B cell (primary cell): ENCODE data around the gene ORC5. TPM values are rescaled to one million over a fixed set of nuclear protein-coding genes. Genes with fewer than 3 reads are reported as not detected.

ENCODE experiments used
- ATAC-seq: fragments of 200-7000 bp; cut with Tn5 transposase; one replicate; pipeline ENCODE4 v1.10.0; 2021; ENCODE audit warnings: low read depth, mild to moderate bottlenecking, moderate number of reproducible peaks, moderate library complexity
- CTCF ChIA-PET: fragments of 350-600 bp; sonication (Branson Sonifier 250); formaldehyde crosslinking; loops from one replicate; lab custom pipeline; 2021; ENCODE audit warnings: antibody characterized with exemption, inconsistent platforms; lab: Charles Lee
- POLR2A ChIA-PET: fragments of 350-600 bp; sonication (Branson Sonifier 250); formaldehyde crosslinking; loops from one replicate; lab custom pipeline; 2021; ENCODE audit warnings: antibody characterized with exemption; lab: Charles Lee
- DNase-seq: peaks from one replicate; pipeline ENCODE4 v3.0.0; 2013
- H2AFZ ChIP-seq: 2 replicates; pipeline ENCODE4 v1.6.1; 2012; ENCODE audit warnings: mild to moderate bottlenecking, low read depth, low read length; ENCODE audit not compliant: insufficient read depth, poor library complexity, severe bottlenecking
- H3K27ac ChIP-seq, 2 donors: 1 replicate in 1 of 2; 2 replicates in 1 of 2; pipeline ENCODE4 v1.5.1; 2012 to 2013; ENCODE audit warnings: low read length in 2 of 2, mild to moderate bottlenecking in 2 of 2, moderate library complexity in 1 of 2
- H3K27me3 ChIP-seq, 4 experiments: fragments of 200-600 bp in 1 of 4; sonication (generic) in 1 of 4; replicated peaks in 1 of 4; 1 replicate in 2 of 4; 2 replicates in 2 of 4; pipeline versions ENCODE4 v1.6.1 to v1.7.0; 2013 to 2016; ENCODE audit warnings: low read length in 3 of 4, mild to moderate bottlenecking in 2 of 4, mixed read lengths in 1 of 4, moderate library complexity in 1 of 4; ENCODE audit not compliant: insufficient read depth in 4 of 4, control insufficient read depth in 3 of 4; ENCODE audit errors: control extremely low read depth in 1 of 4
- H3K36me3 ChIP-seq, 2 experiments: replicated peaks in 1 of 2; 1 replicate in 1 of 2; 2 replicates in 1 of 2; pipeline versions ENCODE4 v1.6.1 to v1.7.1; 2013; ENCODE audit warnings: low read length in 1 of 2; ENCODE audit not compliant: insufficient read depth in 2 of 2, control insufficient read depth in 1 of 2; ENCODE audit errors: control extremely low read depth in 1 of 2, extremely low read depth in 1 of 2
- H3K4me1 ChIP-seq, 2 donors: fragments of 200-600 bp in 1 of 2; sonication (generic) in 1 of 2; 1 replicate in 1 of 2; 2 replicates in 1 of 2; pipeline versions ENCODE4 v1.5.1 to v1.6.1; 2013 to 2017; ENCODE audit warnings: low read length in 2 of 2; ENCODE audit not compliant: control insufficient read depth in 2 of 2, insufficient read depth in 2 of 2
- H3K4me2 ChIP-seq: replicated peaks from 2 replicates; pipeline ENCODE3; 2012; ENCODE audit warnings: mild to moderate bottlenecking, low read depth, low read length; ENCODE audit not compliant: poor library complexity, severe bottlenecking
- H3K4me3 ChIP-seq, 5 experiments: fragments of 200-600 bp in 1 of 5; sonication (generic) in 1 of 5; 1 replicate in 3 of 5; 2 replicates in 2 of 5; pipeline versions ENCODE4 v1.5.1 to v1.7.0; 2011 to 2016; ENCODE audit warnings: low read length in 4 of 5, mild to moderate bottlenecking in 4 of 5, low read depth in 2 of 5, control low read depth in 1 of 5, moderate library complexity in 1 of 5; ENCODE audit not compliant: insufficient read depth in 1 of 5; ENCODE audit errors: control extremely low read depth in 1 of 5, extremely low read depth in 1 of 5
- H3K79me2 ChIP-seq: fragments of 200-600 bp; sonication (generic); one replicate; pipeline ENCODE4 v1.6.0; 2016; ENCODE audit warnings: low read length; ENCODE audit not compliant: control insufficient read depth, insufficient read depth
- H3K9ac ChIP-seq: fragments of 200-600 bp; sonication (generic); 2 replicates; pipeline ENCODE4 v1.6.1; 2017; ENCODE audit warnings: mild to moderate bottlenecking, low read length, moderate library complexity
- H3K9me3 ChIP-seq, 3 donors: one replicate each; pipeline versions ENCODE4 v1.6.1 to v1.7.1; 2013; ENCODE audit warnings: low read length in 2 of 3; ENCODE audit not compliant: control insufficient read depth in 2 of 3, insufficient read depth in 1 of 3; ENCODE audit errors: control extremely low read depth in 1 of 3
- H4K20me1 ChIP-seq: 2 replicates; pipeline ENCODE4 v1.6.0; 2012; ENCODE audit warnings: mild to moderate bottlenecking, low read length; ENCODE audit not compliant: insufficient read depth, control insufficient read depth, poor library complexity, severe bottlenecking
- H3K27ac Mint-ChIP-seq: one replicate; pipeline ENCODE4 v1.8.0; 2021; ENCODE audit warnings: mixed read lengths
- H3K27me3 Mint-ChIP-seq: one replicate; pipeline ENCODE4 v1.8.0; 2021; ENCODE audit warnings: mixed read lengths
- H3K4me1 Mint-ChIP-seq: one replicate; pipeline ENCODE4 v1.8.0; 2021; ENCODE audit warnings: mixed read lengths
- H3K4me3 Mint-ChIP-seq: one replicate; pipeline ENCODE4 v1.8.0; 2021; ENCODE audit warnings: mixed read lengths
- H3K9me3 Mint-ChIP-seq: one replicate; pipeline ENCODE4 v1.8.0; 2022; ENCODE audit warnings: mixed read lengths; ENCODE audit not compliant: insufficient read depth
- EZH2 ChIP-seq: IDR thresholded peaks from 2 replicates; pipeline ENCODE4 v1.6.1; 2012; ENCODE audit warnings: borderline replicate concordance, low read depth, mild to moderate bottlenecking, moderate library complexity, low read length; ENCODE audit not compliant: insufficient read depth, poor library complexity, severe bottlenecking
- WGBS: methylation state at CpG from one replicate; pipeline ENCODE4 v1.1.5; 2013; ENCODE audit warnings: missing lambda C conversion rate; ENCODE audit not compliant: insufficient coverage; 5-methylcytosine and 5-hydroxymethylcytosine counted together
- intact Hi-C: fragments of 100-400 bp; cut with micrococcal nuclease; formaldehyde crosslinking; loops from one replicate; pipeline ENCODE4 v1.10.0; 2022
- polyA plus RNA-seq: library from polyadenylated mRNA; depleted of rRNA; stranded (reverse); fragments of >200 nt; gene quantifications from 2 replicates; pipeline ENCODE4 v1.2.3, GENCODE V29; 2012
- total RNA-seq, 2 donors: library from RNA; stranded (reverse); fragments of 120-200 nt in 1 of 2; gene quantifications; 1 replicate in 1 of 2; 2 replicates in 1 of 2; pipeline versions ENCODE4 v1.2.3 to v1.2.4, GENCODE V29; 2013 to 2022
- TF ChIP-seq, protein P1 (sequence below): fragments of 200-600 bp; IDR thresholded peaks from one replicate; pipeline ENCODE4 v1.8.0; 2022; ENCODE audit warnings: antibody characterized with exemption, mild to moderate bottlenecking

Gene ORC5
- total and polyA plus RNA-seq, 2 donors (not counting 1 experiment from before 2014, with no cell fraction given): 6.8 to 20.2 TPM

DNA sequence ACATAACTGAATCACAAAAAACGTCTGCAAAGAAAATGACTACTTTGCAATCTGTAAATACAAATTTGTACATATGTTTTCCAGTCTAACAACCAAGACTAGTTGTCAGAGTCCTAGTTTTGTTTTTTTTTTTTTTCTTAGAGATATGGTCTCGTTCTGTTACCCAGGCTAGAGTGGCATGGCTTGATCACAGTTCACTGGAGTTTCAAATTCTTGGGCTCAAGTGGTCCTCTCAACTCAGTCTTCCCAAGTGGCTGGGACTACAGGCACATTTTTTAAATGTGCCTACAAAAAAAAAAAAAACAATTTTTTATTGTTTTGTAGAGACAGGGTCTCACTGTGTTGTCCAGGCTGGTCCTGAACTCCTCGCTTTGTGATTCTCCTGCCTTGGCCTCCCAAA lies 70.8 kb downstream of the ORC5 start:
- ATAC-seq: no peak
- Histone ChIP-seq H2AFZ (no peak overlapping the region), H3K79me2 (no peaks in the 10 kb centered on the region), H4K20me1 (no peaks in the 10 kb centered on the region), H3K36me3 (peaks cover 17 to 45% of the 10 kb centered on the region in 2 experiments), H3K4me2 (no peak overlapping the region), H3K4me3 (no peak overlapping the region), H3K9ac (no peak overlapping the region), H3K9me3 (no peaks in the 10 kb centered on the region), H3K4me1 (no peaks in the 10 kb centered on the region), H3K27me3 (no peaks in the 10 kb centered on the region), H3K27ac (no peak overlapping the region)
- no peaks in the 10 kb centered on the region for H3K27me3 Mint-ChIP-seq
- ChIA-PET POLR2A (no interaction called here), CTCF (no interaction called here)
- TF ChIP-seq, protein P1, sequence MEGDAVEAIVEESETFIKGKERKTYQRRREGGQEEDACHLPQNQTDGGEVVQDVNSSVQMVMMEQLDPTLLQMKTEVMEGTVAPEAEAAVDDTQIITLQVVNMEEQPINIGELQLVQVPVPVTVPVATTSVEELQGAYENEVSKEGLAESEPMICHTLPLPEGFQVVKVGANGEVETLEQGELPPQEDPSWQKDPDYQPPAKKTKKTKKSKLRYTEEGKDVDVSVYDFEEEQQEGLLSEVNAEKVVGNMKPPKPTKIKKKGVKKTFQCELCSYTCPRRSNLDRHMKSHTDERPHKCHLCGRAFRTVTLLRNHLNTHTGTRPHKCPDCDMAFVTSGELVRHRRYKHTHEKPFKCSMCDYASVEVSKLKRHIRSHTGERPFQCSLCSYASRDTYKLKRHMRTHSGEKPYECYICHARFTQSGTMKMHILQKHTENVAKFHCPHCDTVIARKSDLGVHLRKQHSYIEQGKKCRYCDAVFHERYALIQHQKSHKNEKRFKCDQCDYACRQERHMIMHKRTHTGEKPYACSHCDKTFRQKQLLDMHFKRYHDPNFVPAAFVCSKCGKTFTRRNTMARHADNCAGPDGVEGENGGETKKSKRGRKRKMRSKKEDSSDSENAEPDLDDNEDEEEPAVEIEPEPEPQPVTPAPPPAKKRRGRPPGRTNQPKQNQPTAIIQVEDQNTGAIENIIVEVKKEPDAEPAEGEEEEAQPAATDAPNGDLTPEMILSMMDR: no peak
- TF ChIP-seq EZH2: no peak
- H3K4me3 Mint-ChIP-seq: no peak overlapping the region
- 100% methylated on average over 1 of the region's 3 CpGs for WGBS
- DNase-seq: no peak
- intact Hi-C loops: no loop called here
- no peaks in the 10 kb centered on the region for H3K4me1 Mint-ChIP-seq
- no peak overlapping the region for H3K27ac Mint-ChIP-seq
- no peaks in the 10 kb centered on the region for H3K9me3 Mint-ChIP-seq

DNA sequence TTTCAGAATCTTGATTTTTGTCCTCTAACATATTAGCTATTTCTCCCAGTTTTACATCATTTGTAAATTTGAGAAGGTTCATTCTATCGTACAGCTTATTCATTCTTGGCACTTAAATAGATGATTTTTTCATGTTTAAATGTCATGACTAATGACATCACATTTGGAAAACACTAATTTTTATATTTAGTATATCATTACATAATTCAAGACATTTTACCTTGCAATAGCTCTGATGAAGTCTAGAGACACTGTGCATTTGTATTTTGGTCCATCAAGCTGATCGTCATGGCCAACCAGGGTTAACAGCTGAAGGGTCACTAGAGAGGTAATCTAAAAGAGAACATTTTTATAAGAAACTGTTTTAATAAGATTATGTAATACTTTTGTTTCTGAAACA lies 71.3 kb downstream of the ORC5 start:
- no peaks in the 10 kb centered on the region for H3K4me1 Mint-ChIP-seq
- ChIA-PET POLR2A (no interaction called here), CTCF (interaction anchor here (1.3 kb wide), 1 partner anchor 17 kb away, joined by 3 read pairs; no protein-coding TSS in a partner anchor)
- TF ChIP-seq, protein P1: no peak
- TF ChIP-seq EZH2: no peak
- no peak overlapping the region for H3K27ac Mint-ChIP-seq
- Histone ChIP-seq H3K27ac (no peak overlapping the region), H4K20me1 (no peaks in the 10 kb centered on the region), H3K9ac (no peak overlapping the region), H3K9me3 (no peaks in the 10 kb centered on the region), H3K36me3 (peaks cover 18 to 46% of the 10 kb centered on the region in 2 experiments), H3K27me3 (no peaks in the 10 kb centered on the region), H3K4me2 (no peak overlapping the region), H2AFZ (no peak overlapping the region), H3K79me2 (no peaks in the 10 kb centered on the region), H3K4me3 (no peak overlapping the region), H3K4me1 (no peaks in the 10 kb centered on the region)
- DNase-seq (no peak), ATAC-seq (no peak)
- H3K4me3 Mint-ChIP-seq: no peak overlapping the region
- no CpG with 5 or more reads among the region's 2 CpGs for WGBS
- intact Hi-C loops: no loop called here
- no peaks in the 10 kb centered on the region for H3K9me3 Mint-ChIP-seq
- no peaks in the 10 kb centered on the region for H3K27me3 Mint-ChIP-seq
